SW 1271 (cell line): Measurements from ENCODE around the gene RNF38.

ENCODE experiments used
- DNase-seq, 2 experiments: peaks; one replicate each; lab custom pipeline; 2025; lab: John Stamatoyannopoulos, UW

RNF38 gene

DNA sequence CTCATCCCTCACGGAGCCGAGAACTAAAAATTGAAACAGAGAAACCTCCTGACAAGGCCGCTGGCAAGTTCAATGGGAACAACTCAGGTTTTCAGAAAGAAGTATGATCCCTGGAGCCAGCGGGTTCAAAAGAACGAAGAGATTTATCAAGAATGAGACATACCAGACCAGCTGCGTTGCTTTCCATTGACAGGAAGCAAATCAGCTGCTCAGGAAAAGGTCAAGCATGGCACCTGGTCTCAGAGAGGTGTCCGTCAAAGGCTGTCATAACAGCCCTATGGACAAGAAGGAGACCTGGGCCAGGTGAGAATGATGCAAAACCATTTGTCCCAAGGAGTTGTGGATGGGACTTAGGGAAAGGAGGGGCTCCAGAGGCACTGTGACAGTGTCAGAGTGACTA lies 106.9 kb downstream of the RNF38 start:
- DNase-seq: no peak

DNA sequence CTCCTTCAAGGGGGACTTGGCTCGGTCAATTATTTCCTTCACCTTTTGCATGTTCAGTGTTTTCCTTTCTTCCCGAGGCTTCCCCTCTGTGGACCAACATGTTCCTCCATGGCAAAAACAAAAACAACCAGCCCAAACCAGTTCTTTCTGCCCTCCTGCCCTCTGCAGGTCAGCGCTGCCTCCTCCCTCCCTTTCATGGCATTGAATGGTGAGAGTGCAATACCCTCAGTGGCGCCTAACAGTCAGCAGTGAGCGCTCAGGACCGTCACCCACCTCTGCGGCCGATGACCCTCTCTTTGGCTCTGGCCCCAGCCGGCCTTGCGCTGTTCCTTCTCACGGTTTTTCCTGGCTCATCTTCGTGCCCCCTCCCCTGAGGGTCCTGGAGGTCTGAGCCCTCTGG lies 107.4 kb downstream of the RNF38 start:
- no peak for DNase-seq

DNA sequence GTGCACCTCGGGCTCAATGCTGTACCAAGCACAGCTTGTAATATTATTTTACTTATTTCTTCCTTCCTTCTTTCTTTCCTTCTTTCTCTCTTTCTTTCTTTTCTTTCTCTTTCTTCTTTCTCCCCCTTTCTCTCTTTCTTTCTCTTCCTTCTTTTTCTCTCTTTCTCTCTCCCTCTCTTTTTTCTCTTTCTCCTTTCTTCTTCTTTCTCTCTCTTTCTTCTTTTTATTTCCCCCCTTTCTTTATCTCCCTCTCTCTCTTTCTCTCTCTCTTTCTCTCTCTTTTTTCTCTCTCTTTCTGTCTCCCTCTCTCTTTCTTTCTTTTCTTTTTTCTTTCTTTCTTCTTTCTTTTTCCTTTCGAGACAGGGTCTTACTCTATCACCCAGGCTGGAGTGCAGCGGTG lies 109.1 kb downstream of the RNF38 start:
- no peak for DNase-seq

DNA sequence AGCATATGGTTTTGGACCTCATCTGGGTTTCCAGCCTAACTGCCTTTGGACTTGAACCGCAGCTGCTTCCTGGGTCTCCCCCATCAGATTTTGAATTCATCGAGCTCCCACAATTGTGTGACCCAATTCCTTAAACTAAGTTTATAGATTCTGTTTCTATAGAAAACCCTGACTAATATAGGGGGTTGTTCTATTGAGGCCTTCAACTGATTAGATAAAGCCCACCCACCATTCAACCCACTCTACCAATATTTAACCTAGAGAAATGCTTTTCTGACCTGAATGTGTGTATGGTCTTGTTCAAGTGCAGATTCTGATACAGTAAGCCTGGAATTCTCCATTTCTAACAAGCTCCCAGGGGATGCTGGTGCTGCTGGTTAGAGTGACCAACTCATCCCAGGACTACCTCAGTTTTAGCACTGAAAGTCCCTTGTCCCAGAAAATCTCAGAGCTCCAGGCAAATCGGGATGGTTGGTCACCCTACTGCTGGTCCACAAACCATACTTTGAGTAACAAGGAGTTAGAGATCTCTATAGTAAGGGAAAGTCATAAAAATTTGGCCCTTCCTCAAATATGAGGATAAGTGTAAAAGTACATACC lies 110.1 kb downstream of the RNF38 start:
- no peak for DNase-seq

DNA sequence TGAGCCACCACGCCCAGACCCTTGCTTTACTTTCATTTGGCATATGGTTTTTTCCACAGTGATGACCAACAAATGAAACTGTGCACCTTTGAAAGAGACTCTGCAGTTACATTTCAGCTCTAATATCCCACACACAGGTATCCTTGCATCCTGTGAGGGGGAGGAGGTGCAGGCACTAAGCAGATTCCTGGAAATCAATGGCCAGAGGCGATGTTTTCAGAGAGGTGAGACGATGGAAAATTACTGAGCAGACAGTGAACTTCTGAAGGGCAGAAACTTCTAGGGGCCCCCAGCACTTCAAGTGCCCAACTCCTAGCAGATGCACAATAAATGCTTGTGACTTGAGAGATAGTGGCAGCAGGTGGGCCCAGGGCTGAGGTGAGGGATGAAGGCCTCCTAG lies 112.0 kb downstream of the RNF38 start:
- DNase-seq: no peak
